HG03060 (cell line): ENCODE measurements around the gene C1RL.

Experiments used
- ATAC-seq: cut with Tn5 transposase; IDR thresholded peaks from one replicate; pipeline ENCODE4 v1.9.1; 2021; ENCODE audit warnings: low read depth, moderate number of reproducible peaks; ENCODE audit not compliant: unreplicated experiment

The C1RL gene

DNA sequence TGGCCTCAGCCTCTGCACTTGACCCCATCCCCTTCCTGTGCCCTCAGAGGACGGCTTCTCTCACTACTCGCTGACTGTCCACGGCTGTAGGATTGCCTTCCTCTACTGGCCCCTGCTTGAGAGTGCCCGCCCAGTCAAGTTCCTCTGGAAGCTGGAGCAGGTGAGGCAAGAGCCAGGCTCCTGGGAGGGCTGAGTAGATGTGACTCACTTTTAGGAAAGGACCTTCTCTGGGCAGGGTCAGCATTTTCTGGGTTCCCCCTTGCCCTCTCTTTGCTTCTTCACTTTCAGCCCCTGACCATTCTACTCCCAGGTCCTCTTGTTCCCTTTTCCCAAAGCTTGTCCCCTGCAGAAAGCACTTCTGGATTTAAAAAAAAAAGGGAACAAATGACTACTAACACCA lies 28.9 kb upstream of the C1RL start:
- ATAC-seq: no peak

DNA sequence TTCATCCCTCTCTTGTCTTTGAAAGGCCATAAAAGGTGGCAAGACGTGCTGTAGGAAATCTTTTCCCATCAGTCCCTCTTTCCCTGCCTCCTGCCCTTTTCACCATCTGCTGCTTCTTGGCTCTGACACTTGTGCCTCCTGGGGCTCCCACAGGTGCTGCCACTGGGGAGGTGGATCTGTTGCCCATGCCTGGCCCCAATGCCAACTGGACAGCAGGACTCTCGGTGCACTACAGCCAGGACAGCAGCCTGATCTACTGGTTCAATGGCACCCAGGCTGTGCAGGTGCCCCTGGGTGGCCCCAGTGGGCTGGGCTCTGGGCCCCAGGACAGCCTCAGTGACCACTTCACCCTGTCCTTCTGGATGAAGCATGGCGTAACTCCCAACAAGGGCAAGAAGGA lies 27.7 kb upstream of the C1RL start:
- no peak for ATAC-seq

DNA sequence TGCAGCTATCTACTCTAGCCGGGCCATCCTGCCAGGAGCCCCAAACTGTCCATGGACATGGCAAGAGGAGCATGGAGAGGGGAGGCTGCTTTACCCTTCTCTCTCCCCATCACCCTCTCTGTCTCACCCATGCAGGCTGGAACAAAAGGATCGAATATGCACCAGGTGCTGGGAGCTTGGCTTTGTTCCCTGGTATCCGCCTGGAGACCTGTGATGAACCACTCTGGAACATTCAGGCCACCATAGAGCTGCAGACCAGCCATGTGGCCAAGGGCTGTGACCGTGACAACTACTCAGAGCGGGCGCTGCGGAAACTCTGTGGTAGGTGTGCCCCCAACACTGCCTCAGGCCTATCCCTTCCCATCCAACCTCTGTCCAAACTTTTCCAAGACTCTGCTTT lies 27.1 kb upstream of the C1RL start:
- no peak for ATAC-seq

DNA sequence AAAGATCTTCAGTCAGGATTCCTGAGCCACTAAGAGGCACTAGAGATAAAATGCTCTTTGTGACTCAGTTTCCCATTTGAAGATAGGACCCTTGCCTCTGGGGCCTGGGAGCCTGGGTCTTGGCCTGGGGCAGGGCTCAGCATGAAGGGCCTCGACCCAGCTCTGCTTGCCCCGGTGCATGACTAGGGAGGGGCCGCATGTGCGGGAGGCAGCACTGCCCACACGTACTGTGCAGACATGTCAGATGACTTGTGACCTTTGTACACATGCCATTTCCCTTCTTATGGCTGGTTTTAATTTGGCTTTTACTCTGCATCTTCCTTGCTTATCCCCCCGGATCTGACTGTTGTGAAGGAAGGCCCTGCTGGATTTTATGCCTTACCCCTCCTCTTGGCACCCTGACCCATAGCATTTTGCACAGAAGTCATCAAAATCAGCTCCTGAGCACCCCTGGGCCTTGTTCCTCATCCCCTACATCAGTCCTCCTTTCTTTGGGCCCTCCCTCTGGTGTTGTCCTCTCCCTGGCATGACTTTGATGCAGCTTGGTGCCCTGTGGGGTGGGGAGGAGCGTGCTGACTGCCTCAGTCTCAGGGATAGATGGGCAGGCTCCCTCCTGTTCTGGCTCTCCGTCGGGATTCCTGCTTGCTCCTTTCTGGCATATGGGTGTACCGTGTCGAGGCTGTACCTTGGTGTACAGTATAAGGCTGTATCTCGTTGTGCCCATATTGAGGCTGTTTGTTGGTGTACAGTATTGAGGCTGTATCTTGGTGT lies 25.6 kb upstream of the C1RL start:
- ATAC-seq: no peak

DNA sequence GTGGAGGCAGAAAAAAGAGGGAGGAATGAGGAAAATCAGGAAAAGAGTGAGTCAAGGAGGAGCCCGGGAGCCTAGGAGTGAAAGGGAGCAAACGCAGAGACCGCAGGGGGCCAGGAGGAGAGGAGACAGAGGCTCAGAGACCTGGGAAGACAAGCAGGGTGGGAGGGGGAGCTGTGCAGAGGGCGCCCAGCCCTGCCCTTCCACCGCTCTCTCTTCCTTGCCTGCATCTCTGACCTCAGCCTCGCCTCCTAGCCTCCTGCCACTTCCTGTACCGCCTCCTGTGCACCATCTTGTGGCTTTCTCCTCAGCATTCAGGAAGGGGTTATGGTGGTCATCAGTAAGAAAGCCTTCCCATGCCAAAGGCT lies 22.5 kb upstream of the C1RL start:
- ATAC-seq: no peak

DNA sequence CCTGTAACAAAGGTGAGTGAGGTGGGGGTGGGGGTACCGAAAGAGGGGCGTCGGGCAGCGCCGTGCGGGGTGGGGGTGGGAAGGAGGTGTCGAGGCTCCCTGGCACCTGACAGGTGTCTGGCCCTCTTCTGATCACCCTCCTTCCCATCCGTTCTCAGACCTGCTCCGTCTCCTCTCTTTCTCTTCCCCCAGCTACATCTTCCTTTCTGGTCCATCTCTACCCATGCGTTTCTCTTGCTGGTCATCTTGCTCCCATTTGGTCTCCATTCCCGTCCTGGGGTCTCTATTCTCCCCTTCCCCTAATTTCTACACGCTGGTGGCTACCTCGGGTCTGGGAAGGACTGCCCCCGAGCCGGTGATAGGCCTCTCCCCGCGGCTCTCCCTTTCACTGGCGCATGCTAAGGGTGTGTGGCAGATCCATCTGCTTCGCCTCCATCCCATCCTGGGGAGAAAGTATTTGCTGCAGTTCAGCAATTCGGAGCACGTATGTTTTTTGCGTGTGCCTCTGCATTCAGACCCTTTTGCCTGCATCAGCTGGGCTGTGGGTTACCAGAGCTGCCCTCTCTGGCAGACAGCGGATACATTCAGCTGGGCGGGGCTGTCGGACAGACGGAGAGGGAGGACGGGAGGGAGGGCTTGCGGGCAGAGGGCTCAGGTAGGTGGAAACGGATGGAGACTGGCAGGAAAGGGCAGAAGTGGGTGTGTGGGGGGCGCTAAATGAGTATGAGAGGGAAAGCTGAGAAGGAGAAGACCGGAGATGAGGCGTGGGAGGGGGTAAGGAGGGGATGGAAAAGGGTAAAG lies 21.9 kb upstream of the C1RL start:
- ATAC-seq: no peak

DNA sequence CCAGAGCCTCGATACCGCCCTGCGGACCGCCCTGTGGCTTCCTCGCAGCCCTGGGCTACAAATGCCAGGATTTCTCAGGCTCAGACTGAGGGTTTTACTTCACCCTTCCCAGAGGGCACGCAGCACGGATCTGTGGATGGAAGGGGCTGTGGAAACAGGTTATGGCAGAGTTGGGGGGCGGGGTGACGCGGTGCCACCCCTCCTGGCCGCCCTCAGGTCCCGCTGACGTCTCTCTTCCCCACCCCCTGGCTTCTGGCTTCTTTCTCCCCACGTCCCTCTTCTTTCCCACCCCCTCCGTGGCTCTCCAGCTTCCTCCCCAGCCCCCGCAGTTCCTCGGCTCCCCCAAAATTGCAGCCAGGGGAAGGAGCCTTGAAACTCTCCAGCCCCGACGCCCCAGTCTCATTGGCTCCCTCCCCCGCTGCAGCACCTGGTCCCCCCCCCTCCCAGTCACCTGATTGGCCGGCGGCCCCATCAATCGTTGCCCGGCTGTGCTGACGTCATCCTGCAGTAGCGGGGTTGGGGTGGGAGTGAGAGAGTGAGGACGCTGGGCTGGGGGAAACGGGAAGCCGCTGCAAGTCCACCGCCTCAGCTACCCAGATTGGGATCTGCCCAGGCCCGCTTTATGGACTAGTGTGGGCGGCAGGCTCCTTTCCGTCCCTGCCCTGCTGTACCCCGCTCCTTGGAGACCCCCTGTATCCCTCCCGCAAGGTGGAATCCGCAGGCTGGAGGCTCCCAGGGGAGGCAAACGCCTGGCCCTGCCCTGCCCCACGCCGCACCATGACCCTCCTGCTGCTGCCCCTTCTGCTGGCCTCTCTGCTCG lies 21.1 kb upstream of the C1RL start, which contains the start of gene CLSTN3:
TSS of gene CLSTN3 (plus strand) at position 500 of the 820 bp plus-strand sequence. CDS start at position 778, 278 bp downstream.
- no peak for ATAC-seq

DNA sequence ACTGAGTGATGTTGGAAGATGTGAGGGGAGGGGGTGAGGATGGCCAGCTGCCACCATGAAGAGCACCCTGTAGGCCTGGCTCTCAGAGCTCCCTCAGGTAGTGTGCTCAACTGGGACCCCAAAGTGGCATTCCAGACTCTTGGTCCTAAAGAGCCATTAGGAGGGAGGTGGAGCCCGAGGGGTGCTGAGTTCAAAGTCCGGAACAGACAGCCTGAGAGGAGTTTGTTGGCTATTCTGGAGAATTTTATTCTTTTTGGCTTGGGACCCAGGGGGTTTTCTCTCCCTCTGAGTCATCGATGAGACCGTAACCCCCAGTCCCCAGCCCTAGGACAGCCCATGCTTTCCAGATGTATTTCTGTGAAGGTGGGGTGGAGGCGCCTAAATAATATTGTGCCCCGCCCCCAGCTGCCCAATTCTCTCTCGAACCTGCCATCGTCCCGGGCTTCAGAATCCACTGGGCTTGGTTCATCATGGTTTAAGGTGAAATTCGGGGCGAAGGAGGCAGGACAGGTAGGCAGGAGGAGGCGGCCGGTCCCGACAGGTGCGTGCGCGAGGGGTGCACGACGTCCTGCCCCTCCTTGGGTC lies 20.4 kb upstream of the C1RL start:
- ATAC-seq: no peak

DNA sequence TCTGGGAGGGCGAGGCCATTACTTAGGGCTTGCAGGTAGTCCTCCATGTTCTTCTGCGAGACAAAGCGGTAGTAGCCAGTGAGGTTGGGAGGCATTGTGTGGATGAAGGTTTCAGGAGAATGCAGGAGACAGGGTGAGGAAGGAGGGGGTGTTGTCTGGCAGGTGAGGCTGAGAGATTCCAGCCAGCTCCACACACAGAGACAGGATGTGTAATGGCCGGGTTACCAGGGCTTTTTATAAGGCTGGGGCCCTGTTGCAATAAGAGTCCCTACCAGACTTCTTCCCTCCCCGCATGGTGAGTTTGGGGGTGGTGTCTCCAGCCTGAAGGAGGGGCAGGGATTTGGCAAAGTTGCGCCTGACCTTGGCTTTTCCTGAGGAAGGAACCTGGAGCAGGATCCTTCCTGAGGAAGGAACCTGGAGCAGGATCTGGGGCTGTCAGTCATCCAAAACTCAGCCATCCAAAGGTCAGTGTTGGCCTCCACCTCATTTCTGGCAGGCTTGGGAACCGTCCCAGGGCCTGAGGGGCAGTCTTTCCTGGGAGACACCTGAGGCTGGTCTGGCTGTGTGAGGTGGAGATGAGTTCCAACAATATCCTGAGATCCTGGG lies 19.8 kb upstream of the C1RL start, which contains the start of gene RBP5:
TSS of gene RBP5 (minus strand) at position 209 of the 606 bp plus-strand sequence. CDS start at position 95, 114 bp downstream.
- no peak for ATAC-seq

DNA sequence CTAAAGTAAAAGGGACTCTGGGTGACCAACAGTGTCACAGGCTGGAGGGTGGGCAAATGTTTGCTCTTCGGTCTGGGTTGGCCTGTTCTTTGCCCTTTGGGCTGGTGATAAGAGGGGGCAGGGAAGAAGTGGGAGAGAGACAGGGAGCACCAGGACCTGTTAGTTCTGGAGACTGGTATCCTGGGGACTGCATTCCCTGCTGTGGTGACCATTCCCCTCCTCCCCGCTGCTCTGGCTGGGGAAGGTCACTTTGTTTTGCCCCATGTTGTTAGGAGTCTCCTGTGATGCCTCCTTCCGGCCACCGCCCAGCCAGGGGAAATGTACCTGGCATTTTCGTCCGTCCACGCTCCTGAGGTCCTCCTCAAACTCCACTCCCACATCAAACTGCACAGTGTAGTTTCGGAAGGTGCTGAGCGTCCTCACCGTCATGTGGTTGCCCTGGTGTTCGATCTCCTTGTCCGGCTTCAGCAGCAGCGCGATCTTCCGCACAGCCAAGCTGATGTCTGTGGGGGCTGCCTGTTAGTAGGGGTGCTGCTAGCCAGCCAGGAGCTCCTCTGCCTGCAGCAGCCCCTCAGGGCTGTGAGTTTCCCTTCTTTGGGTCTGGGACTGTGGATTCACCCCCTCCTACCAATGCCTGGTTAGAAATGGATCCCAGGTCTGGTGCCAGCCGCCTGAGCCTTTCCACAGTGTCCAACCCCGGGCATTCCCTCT lies 19.1 kb upstream of the C1RL start:
- no peak for ATAC-seq

DNA sequence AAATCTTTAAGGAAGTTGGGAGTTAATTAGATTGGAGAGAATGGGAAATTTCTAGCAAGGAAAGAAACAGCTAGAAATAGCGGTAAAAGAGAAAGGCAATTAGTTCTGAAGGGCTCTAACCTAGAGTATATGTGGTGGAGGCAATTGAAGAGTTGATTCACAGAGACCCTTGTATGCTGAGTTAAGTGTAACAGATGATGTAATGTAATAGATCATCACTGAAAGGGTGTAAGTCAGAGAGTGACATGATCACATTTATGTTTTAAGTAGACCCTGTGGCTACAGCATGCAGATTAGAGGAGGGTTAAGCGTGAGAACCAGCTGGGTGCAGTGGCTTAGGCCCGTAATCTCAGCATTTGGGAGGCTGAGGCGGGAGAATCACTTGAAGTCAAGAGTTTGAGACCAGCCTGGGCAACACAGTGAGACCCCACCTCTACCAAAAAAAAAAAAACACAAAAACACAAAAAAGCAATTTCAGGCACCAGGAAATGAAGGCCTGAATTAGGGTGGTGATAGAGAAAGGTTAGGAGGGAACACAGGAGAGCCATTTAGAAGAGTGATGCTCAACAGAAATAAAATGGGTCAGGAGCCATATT lies 16.7 kb upstream of the C1RL start:
- no peak for ATAC-seq

DNA sequence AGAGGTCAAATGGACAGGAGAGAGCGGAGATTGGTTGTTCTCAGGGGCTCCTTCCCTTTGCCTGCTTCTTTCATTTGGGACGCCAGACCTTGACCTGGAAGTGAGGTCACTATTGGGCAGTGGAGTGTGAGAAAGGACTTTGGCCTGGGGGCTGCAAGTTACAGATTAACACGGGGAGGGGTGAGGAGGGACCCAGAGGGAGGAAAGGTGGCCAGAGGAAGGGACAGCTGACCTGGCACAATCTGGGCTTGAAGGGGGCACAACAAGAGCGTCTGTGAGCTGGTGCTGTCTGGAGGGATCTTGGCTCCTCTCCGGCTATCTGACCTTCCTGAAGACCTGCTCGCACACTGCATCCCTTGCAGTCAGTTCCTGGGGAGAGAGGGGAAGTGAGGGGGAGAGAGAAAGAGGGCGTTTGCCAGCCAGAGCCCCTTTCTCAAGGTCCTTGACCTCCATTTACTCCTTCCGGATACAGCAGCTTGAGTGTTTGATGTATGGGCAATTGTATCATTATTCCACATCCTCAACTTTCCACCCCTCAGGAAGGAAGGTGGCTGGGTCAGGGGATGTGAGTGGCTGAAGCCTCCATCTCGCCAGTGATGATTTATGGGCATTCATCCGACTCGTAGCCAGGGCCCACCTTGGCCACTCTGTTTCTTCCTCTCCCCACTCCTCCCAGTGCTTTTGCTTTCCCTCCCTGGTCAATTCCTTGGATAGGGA lies 14.9 kb upstream of the C1RL start:
- ATAC-seq: no peak

DNA sequence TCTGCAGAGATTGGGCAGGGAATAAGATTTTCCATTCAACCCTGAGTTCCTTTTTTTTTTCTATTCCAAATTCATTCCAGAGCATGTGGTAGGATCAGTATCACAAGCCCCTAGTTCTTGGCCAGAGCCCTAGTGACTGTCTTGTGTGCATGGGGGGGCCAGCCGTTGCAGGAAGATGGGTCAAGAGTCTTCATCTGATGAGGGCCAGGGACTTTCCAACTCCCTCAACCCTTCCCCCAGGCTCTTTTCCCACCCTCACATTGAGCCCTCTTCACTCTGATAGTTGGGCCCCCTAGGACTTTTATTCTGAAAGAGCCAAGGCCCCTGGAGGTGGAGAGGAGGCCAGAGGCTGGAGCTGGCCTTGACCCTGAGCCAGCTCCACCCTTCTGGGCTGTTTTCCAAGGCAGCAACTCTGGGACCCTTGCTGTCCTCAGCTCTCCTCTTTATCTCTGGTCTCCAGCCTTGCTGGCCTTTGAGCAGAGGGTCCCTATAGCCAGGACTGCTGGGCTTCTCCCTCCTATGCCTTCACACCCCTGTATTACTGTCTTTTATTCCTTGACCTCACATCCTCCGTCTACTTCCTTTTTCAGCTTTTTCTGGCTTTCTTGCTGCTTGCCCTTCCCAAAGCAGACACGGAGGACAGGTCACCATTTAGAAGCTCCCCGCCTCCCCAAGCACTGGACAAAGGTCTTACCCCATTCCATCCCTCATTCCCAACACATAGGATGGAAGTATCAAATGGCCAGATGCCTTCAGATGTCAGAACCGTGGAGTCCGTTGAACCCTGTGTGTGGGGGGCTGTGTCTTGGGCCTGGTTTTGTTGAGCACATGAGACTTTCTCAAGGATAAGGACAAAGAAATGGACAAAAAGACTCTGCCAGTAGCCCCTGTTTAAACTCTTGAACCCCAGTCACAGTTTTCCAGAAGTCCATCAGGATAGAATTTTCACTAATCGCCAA lies 14.1 kb upstream of the C1RL start:
- no peak for ATAC-seq

DNA sequence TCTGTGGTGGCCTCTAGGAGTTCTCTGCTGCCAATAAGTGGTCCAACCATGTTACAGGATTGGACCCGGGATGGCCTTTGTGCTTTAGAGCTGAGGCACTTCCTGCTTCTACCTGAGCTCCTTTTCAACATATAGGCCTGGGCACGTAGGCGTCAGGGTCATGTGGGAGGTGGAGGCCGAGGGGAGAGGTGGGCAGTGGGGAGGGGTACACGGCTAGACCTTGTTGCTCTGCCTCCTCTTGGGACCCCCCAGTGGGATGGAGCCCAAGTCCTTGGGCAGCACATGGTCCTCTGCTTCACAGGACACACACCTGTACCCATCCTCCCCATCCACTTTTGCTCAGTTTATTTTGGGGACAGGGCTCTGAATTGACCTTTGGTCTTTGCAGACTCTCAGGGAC lies 12.3 kb upstream of the C1RL start:
- no peak for ATAC-seq

DNA sequence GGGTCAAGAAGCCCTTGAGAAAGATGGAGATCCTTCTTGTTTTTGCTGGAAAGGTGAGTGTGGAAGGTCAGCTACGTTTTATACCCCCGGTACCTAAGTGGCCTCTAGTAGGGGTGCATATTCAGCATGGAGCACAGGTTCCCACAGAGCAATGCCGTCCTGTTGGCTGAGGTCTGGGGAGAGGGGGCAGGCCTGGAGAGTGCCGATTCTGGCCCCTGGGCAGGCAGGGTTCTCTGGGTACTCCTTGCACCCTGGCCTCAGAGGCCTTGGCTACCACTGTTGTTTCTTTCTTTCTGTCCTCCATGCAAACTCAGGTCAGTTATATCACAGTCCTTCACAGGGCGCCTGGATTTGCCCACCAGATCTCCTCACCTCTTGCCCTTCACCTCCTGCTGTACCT lies 11.2 kb upstream of the C1RL start:
- ATAC-seq: no peak

DNA sequence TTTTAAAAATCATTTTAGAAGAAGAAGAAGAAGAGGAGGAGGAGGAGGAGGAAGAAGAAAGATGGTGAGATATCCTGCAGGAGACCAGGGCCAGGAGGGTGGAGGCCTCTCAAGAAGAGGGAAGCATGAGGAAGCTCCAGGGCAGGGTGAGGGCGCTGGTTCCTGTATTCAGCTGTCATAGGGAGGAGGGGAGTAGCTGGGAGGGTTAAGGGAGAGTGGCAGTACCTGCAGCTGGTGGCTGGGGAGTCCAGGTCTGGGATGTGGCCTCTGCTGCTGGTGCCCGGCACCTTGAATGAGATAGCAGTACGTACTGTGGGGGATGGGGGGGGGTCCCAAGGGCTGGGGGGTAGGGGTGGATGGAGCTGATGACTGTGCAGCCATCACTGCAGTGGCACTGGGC lies 9.9 kb upstream of the C1RL start:
- ATAC-seq: no peak

DNA sequence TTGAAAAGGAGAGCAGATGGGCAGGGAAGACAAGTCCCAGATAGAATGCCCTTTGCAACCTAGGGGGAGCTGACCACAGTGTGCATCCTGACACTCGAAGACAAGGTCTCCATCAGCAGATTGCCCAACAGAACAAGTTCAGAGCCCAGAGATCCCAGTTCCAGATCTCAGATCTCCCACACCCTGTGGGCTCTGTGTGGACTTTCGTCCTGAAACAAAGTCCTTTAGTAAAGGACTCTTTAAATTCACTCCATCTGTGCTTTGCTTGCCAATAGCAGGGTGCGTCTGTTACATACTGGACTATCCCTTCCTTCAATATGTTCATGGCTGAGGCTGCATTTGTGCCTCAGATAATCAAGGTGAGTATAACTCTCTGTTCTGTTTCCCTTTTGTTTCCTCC lies 8.7 kb upstream of the C1RL start:
- no peak for ATAC-seq

DNA sequence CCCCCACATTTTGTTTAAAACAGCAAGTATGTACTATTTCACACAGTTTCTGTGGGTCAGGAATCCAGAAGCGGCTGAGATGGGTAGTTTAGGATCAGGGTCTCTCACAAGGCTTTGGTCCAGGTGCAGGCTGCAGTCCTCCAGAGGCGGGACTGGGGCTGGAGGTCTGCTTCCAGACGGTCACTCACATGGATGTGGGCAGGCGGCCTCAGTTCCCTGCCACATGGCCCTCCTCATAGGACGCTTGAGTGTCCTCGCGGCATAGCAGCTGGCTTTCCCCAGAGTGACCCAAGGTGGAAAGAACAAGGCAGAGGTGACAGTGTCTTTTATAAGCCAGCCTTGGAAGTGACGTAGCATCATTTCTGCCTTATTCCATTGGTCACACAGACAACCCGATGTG lies 7.9 kb upstream of the C1RL start:
- ATAC-seq: no peak
